Measurements from ENCODE around the gene ATP8A2.

Gene ATP8A2

DNA sequence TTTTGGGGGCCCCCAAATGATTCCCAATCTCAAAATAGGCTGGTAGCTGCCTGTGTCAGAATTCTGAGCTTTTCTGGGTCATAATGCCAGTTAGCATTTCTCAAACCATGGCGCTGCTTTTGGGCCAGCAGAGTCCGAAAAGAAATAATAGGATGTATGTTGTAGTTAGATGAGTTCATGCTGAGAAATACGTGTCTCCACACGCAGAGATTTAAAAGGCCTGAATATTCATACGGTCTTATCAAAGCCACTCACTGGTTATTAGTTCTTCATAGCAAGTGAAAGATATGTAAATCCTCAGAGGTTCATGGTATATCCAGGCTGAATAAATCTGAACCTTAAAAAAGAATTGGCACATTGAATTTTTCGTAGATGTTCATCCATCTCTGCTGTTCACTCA, 555.6 kb downstream of the ATP8A2 start:
- TF ChIP-seq, protein P1, sequence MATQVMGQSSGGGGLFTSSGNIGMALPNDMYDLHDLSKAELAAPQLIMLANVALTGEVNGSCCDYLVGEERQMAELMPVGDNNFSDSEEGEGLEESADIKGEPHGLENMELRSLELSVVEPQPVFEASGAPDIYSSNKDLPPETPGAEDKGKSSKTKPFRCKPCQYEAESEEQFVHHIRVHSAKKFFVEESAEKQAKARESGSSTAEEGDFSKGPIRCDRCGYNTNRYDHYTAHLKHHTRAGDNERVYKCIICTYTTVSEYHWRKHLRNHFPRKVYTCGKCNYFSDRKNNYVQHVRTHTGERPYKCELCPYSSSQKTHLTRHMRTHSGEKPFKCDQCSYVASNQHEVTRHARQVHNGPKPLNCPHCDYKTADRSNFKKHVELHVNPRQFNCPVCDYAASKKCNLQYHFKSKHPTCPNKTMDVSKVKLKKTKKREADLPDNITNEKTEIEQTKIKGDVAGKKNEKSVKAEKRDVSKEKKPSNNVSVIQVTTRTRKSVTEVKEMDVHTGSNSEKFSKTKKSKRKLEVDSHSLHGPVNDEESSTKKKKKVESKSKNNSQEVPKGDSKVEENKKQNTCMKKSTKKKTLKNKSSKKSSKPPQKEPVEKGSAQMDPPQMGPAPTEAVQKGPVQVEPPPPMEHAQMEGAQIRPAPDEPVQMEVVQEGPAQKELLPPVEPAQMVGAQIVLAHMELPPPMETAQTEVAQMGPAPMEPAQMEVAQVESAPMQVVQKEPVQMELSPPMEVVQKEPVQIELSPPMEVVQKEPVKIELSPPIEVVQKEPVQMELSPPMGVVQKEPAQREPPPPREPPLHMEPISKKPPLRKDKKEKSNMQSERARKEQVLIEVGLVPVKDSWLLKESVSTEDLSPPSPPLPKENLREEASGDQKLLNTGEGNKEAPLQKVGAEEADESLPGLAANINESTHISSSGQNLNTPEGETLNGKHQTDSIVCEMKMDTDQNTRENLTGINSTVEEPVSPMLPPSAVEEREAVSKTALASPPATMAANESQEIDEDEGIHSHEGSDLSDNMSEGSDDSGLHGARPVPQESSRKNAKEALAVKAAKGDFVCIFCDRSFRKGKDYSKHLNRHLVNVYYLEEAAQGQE (IDR thresholded peaks at IDR 0.05; ENCODE audit: insufficient read depth in 1 of 2, low read depth in 2 of 2, low read length in 2 of 2), result no peak
- TF ChIP-seq POLR2AphosphoS5 (IDR thresholded peaks at IDR 0.05; ENCODE audit: low read depth, low read length) (no peak), SIN3A (IDR thresholded peaks at IDR 0.05; ENCODE audit: borderline replicate concordance, insufficient read depth, low read length) (no peak), FOXP2 (optimal IDR thresholded peaks at IDR 0.05; ENCODE audit: borderline replicate concordance, extremely low read depth, extremely low read length, insufficient read depth) (no peak), TAF1 (IDR thresholded peaks at IDR 0.05; ENCODE audit: borderline replicate concordance, insufficient read depth, low read length) (no peak)

DNA sequence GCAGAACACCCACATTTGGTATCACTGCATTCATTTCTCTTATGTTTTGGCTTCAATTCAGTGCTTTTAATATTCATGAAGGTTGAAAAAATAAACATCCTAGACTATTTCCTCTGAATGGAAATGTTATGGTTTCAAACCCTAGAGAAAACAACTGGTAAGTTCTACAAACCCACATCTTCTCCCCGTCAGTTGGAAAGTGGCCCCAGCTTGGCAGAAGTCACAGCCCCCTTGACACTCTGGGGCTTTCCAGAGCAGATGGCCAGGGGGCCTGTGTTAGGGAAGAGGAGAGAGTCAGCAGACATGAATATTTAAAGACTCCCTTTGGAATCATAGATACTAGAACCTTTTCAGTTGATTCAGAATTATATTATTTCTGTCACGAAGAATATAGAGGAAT, 556.2 kb downstream of the ATP8A2 start:
- TF ChIP-seq FOXP2 (optimal IDR thresholded peaks at IDR 0.05; ENCODE audit: borderline replicate concordance, extremely low read depth, extremely low read length, insufficient read depth) (no peak), SIN3A (IDR thresholded peaks at IDR 0.05; ENCODE audit: borderline replicate concordance, insufficient read depth, low read length) (no peak), TAF1 (IDR thresholded peaks at IDR 0.05; ENCODE audit: borderline replicate concordance, insufficient read depth, low read length) (no peak)

DNA sequence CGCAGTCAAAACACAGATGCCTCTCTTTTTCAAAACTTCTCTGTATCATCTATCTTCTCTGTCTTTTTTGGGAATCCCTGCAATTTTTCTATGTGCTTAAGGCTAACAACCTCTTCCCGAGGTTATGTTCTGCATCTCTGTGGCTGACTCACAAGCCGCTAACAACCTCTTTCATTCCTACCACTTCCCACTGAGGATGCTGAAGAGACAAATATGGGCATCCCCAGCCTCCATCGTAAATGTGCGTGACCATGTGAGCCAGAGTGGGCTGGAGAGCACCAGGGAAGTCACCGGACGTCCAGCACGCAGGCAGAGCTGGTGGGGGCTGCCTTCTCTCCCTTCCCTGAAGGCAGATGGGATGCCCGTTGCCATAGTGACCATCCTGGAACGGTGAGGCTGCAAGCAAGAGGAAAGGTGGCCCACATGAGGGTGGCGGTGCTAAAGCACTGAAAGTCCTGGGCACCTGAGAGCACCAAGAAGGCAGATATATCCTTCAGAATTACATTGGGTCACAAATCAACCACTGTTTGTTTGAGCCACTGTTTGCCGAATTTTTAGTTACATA, 557.2 kb downstream of the ATP8A2 start:
- TF ChIP-seq TAF1 (IDR thresholded peaks at IDR 0.05; ENCODE audit: borderline replicate concordance, insufficient read depth, low read length) (no peak), SIN3A (IDR thresholded peaks at IDR 0.05; ENCODE audit: borderline replicate concordance, insufficient read depth, low read length) (no peak), FOXP2 (optimal IDR thresholded peaks at IDR 0.05; ENCODE audit: borderline replicate concordance, extremely low read depth, extremely low read length, insufficient read depth) (no peak), POLR2AphosphoS5 (IDR thresholded peaks at IDR 0.05; ENCODE audit: low read depth, low read length) (no peak)

DNA sequence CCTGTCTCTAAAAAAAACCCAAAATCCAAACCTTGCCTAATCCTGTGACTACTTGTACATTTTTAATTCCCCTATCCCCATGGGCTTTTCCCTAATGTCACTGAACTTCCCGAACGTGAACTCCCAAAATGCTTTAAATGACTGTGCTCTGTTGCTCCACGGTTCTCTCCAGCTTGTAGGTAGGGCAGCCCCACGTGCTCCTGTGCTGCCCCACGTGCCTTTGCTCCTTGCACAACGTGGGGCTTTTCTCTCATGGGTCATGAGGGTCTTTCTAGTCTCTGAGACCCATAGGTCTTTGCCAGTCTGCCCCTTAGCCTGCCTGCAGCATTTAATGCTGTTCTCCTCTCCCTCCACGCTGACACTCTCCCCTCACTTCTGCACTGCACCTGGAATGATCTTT, 558.0 kb downstream of the ATP8A2 start:
- TF ChIP-seq, protein P1 (IDR thresholded peaks at IDR 0.05; ENCODE audit: insufficient read depth in 1 of 2, low read depth in 2 of 2, low read length in 2 of 2), result no peak
- TF ChIP-seq TAF1 (IDR thresholded peaks at IDR 0.05; ENCODE audit: borderline replicate concordance, insufficient read depth, low read length), result no peak
- TF ChIP-seq POLR2AphosphoS5 (IDR thresholded peaks at IDR 0.05; ENCODE audit: low read depth, low read length), result no peak
- no peak for TF ChIP-seq FOXP2 (optimal IDR thresholded peaks at IDR 0.05; ENCODE audit: borderline replicate concordance, extremely low read depth, extremely low read length, insufficient read depth)
- no peak for TF ChIP-seq SIN3A (IDR thresholded peaks at IDR 0.05; ENCODE audit: borderline replicate concordance, insufficient read depth, low read length)

DNA sequence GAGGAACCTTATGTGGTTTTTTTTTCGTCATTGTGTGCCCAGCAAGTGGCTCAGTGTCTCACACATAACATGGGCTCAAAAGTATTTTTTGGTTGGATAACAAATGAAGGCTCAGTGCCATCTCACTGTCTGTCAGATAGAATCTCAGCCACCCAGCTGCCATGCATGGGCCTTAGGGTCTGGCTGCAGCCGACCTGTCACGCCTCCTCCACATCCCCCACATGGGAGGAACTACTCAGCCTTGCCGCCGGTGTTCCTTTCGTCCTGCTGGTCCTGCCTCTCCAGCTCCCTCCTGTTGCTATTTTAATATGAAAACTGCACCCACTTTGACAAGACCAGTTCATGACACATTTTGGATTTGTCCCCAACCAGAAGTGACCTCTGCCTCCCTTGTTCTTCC, 558.9 kb downstream of the ATP8A2 start:
- TF ChIP-seq SIN3A (IDR thresholded peaks at IDR 0.05; ENCODE audit: borderline replicate concordance, insufficient read depth, low read length), result no peak
- TF ChIP-seq, protein P1 (IDR thresholded peaks at IDR 0.05; ENCODE audit: insufficient read depth in 1 of 2, low read depth in 2 of 2, low read length in 2 of 2), result no peak
- no peak for TF ChIP-seq POLR2AphosphoS5 (IDR thresholded peaks at IDR 0.05; ENCODE audit: low read depth, low read length)
- TF ChIP-seq FOXP2 (optimal IDR thresholded peaks at IDR 0.05; ENCODE audit: borderline replicate concordance, extremely low read depth, extremely low read length, insufficient read depth), result no peak
- no peak for TF ChIP-seq TAF1 (IDR thresholded peaks at IDR 0.05; ENCODE audit: borderline replicate concordance, insufficient read depth, low read length)

DNA sequence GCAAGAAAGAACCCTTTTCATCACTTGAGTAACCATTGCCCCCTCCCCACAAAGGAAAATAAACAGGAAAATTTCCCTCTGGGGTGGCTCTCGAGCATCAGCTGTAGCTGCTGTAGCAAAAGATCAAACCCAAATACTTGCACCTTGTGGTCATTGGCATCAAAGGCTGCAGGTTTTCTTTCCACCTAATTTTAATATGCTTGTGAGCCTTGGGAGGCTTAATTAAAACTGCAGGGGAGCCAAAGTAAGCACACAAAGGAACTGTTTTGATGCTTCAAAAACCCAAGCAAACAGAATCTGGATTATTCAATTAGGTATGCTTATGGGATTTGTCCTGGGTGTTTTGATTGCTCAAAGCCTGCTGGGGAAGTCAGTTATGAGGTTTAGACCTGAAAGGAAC, 560.6 kb downstream of the ATP8A2 start:
- TF ChIP-seq TAF1 (IDR thresholded peaks at IDR 0.05; ENCODE audit: borderline replicate concordance, insufficient read depth, low read length) (no peak), SIN3A (IDR thresholded peaks at IDR 0.05; ENCODE audit: borderline replicate concordance, insufficient read depth, low read length) (no peak), FOXP2 (optimal IDR thresholded peaks at IDR 0.05; ENCODE audit: borderline replicate concordance, extremely low read depth, extremely low read length, insufficient read depth) (no peak)

Measured in PFSK-1 (cell line).